Kidney capillary endothelial cell (primary cell): ENCODE data around the gene HRK.
"Not testable (repeated sequence)": the region's sequence is repeated elsewhere in the genome, so short reads cannot be mapped to it uniquely, and the experiment has no call there.

ENCODE experiments used
- DNase-seq: peaks from one replicate; pipeline ENCODE4 v3.0.0-alpha.2; 2018; ENCODE audit warnings: low spot score

Gene HRK

DNA sequence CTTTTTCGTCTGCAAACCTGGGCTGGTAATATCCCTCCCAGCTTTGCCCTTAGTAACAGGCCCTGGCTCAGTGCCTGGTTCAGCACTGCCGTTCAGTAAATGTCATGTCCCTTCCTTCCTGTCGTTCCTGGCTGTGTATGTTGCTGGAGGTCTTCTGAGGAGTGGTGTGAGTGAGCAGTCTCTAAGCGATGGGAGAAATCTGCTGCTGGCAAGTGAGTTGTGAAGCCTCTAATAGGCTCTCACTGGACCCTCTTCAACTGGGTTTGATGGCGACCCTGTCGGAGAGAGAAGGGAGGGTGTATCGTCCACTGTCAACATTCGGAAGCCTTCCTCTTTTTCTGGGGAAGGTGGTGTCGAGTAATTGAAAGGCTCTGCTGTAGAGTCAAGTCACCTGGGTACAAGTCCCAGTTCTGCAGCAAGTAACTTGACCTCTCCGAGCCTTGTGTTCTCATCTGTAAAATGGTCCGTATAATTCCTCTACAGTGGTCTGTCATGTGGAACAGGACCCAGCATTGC is 62.8 kb downstream of the HRK start:
- DNase-seq, result peak; percentile 54

DNA sequence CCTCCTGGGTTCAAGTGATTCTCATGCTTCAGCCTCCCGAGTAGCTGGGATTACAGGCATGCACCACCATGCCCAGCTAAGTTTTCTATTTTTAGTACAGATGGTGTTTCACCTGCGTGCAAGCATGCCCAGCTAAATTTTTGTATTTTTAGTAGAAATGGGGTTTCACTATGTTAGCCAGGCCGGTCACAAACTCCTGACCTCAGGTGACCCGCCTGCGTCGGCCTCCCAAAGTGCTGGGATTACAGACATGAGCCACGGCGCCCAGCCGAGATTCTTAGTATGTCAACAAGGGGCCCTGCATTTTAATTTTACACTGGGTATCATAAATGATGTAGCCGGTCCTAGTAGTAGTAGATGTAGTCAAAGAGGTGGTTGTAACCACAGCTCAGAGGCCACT is 66.5 kb downstream of the HRK start:
- DNase-seq, result not testable (repeated sequence)

DNA sequence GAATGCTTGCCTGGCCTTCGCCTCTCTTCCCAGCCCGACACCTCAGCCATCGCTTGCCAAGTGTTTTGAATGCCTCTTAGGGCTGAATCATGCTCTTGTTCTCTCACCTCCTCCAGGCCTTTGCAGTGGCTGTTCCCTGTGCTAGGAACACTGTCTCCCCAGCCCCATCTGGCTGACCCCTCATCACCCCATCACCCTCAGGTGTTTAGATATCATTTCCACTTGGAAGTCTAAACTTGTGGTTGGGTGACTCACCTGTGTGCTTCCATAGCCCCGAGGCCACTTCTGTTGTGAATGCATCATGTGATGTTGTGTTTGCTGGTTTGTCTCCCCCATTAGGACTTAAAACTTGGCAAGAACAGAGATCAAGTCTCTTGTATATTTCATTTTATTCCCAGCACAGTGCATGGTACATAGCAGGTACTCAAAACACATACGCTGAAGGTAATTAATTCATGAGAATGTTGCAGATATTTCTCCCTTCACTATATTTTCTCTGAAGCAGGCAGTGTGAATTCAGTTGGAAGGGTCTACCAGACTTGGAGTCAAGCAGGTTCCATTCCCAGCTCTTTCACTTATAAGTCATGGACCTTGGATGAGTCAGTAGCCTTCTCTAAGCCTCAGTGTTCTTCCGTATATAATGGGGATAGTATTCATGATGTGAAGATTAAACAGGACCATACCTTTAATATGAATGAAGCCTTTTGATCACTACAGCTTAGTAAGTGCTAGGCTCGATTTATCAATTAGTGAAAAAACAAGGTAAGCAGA is 67.8 kb downstream of the HRK start:
- DNase-seq, result no peak

DNA sequence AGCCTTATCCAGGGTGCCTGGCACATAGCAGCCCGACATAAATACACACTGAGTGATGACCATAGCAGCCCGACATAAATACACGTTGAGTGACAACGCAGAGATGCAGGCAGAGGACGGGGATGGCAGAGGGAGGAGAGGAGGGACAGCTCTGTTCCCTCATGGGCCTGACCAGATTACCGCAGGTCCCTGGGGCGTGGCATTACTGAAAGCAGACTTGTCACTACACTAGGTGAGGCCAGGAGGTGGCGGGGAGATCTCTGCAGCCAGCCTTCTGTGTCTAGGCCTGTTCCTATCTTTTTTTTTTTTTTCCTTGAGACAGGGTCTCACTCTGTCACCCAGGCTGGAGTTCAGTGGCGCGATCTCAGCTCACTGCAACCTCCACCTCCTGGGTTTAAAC is 69.0 kb downstream of the HRK start:
- no peak for DNase-seq

DNA sequence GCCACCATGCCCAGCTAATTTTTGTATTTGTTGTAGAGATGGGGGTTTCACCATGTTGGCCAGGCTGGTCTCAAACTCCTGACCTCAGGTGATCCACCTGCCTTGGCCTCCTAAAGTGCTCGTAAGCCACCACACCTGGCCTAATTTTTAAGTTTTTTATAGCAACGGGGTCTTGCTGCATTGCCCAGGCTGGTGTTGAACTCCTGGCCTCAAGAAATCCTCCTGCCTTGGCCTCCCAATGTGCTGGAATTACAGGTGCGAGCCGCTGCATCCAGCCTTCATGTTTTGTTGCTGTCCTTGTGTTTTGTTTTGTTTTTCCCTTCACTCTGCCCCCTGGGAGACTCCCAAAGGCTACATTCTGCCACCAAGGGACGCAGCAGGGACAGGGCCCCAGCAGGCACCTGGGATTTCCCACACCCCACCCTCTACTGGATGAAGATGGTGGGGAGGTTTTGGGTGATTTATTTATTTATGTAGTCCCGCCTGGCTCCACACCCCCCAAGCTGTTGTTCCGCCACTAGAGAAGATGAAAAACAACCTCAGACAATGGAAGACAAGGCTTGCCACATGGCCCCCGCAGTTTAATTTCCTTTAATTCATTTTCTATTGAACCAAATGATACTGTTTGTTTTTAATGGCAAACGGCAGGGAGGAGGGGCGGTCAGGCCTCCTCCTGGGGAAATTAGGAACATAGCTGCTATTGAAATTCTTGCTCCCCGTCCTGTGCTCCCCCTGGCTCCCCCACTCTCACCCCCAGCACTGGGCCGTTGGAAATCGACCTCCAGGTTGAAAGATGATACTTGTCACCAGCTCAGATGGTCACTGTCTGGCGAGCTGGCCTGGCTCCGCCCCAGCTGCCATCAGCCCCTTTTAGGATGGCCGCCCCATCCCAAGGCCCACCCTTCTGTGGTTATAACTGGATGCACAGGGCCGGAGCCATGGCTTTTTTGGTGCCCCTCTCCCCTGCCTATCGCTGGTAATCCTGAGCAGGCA is 72.8 kb downstream of the HRK start:
- DNase-seq, result no peak

DNA sequence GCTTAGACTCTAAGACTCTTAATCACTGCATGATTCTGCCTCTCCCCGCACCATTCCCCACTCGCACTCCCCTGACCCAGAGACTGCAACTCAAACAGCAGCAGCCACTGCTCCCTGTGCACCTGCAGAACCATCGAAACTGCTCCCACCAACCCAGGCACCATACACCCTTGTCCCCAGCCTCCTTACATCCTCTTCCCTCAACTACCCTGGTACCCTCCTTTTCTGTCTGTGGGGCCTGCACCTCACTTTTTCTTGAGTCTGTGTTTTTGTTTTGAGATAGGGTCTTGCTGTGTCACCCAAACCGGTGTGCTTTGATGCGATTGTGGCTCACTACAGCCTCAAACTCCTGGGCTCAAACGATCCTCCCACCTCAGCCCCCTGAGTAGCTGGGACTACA is 73.7 kb downstream of the HRK start:
- DNase-seq, result no peak

DNA sequence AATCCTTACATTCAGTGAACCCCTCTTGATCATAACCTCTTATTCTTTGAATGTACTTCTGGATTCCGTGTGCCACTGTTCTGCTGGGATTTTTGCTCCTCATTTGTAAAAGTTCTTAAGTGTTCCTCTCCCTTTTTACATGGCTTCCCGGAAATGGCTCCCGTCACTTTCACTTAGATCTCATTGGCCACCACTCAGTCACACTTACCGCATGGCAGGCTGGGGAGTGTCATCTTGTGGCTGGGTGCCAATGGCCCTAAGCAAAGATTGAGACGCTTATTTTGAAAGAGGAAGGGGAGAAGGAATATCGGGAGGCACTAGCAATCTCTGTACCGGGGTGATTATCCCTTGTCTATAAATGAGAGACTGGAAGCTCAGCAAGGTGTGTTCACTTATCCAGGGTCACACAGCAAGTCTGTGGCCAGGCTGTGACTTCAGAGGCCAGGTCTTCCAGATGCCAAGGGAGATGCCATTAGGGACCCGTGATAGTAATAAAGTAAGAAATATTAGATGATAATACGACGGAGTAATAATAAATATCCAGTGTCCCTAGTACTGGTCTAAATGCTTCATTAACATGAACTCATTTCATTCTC is 74.3 kb downstream of the HRK start:
- DNase-seq, result no peak
